Nephron (organoid): Measurements from ENCODE around the gene OR10H3.

Experiments
- H3K27ac Mint-ChIP-seq, 3 experiments: 2 replicates each; pipeline ENCODE4 v1.8.0; 2020; ENCODE audit warnings: mixed read lengths in 3 of 3, mild to moderate bottlenecking in 2 of 3, moderate library complexity in 1 of 3
- H3K27me3 Mint-ChIP-seq: 2 replicates; pipeline ENCODE4 v1.8.0; 2021; ENCODE audit warnings: low read depth, mild to moderate bottlenecking, moderate library complexity, mixed read lengths
- H3K36me3 Mint-ChIP-seq: 2 replicates; pipeline ENCODE4 v1.8.0; 2020; ENCODE audit warnings: low read depth, mixed read lengths
- H3K4me1 Mint-ChIP-seq: 2 replicates; pipeline ENCODE4 v1.8.0; 2020; ENCODE audit warnings: mixed read lengths
- H3K4me3 Mint-ChIP-seq, 3 experiments: 2 replicates each; pipeline ENCODE4 v1.8.0; 2020; ENCODE audit warnings: mild to moderate bottlenecking in 3 of 3, mixed read lengths in 3 of 3, moderate library complexity in 2 of 3
- H3K9me3 Mint-ChIP-seq: 2 replicates; pipeline ENCODE4 v1.8.0; 2020; ENCODE audit warnings: mixed read lengths
- TF ChIP-seq, protein P1 (sequence below), 3 experiments: fragments of 200-600 bp; sonication (generic); IDR thresholded peaks; one replicate each; pipeline ENCODE4 v1.5.0; 2021; ENCODE audit warnings: antibody characterized with exemption in 3 of 3; ENCODE audit not compliant: unreplicated experiment in 3 of 3

OR10H3 gene, protein sequence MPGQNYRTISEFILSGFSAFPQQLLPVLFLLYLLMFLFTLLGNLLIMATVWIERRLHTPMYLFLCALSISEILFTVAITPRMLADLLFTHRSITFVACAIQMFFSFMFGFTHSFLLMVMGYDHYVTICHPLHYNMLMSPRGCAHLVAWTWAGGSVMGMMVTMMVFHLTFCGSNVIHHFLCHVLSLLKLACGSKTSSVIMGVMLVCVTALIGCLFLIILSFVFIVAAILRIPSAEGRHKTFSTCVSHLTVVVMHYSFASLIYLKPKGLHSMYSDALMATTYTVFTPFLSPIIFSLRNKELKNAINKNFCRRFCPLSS

DNA sequence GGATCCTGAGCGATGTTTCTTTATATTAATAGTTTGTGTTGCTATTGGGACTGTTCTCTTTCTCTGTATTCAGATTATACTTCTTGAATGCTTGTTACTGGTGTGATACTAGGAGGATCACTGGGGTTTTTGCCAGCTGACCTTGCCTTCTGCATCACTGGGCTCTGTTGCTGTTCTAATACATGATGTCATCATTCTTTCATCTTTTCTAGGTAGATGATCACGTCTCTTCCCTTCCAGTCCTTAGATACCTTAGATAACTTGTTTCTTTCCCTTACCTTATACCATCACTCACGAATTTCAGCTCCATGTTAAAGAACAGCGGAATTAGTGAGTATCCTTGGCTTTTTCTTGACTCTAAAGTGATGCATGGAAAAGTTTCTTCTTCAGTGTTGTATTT is at the start of gene OR10H3:
OR10H3 (plus strand) TSS at position 264 of the 400 bp plus-strand sequence. CDS start 3,408 bp downstream, outside the sequence.
- Mint-ChIP-seq H3K27ac (no peak within 1 kb of the TSS), H3K27me3 (no peaks in the 10 kb centered on the region), H3K36me3 (peaks cover 5% of the 10 kb centered on the region), H3K4me1 (no peaks in the 10 kb centered on the region), H3K4me3 (no peak within 1 kb of the TSS), H3K9me3 (peaks cover 46% of the 10 kb centered on the region)
- TF ChIP-seq, protein P1, sequence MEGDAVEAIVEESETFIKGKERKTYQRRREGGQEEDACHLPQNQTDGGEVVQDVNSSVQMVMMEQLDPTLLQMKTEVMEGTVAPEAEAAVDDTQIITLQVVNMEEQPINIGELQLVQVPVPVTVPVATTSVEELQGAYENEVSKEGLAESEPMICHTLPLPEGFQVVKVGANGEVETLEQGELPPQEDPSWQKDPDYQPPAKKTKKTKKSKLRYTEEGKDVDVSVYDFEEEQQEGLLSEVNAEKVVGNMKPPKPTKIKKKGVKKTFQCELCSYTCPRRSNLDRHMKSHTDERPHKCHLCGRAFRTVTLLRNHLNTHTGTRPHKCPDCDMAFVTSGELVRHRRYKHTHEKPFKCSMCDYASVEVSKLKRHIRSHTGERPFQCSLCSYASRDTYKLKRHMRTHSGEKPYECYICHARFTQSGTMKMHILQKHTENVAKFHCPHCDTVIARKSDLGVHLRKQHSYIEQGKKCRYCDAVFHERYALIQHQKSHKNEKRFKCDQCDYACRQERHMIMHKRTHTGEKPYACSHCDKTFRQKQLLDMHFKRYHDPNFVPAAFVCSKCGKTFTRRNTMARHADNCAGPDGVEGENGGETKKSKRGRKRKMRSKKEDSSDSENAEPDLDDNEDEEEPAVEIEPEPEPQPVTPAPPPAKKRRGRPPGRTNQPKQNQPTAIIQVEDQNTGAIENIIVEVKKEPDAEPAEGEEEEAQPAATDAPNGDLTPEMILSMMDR (IDR thresholded peaks at IDR 0.05; ENCODE audit: unreplicated experiment in 3 of 3) = no peak

DNA sequence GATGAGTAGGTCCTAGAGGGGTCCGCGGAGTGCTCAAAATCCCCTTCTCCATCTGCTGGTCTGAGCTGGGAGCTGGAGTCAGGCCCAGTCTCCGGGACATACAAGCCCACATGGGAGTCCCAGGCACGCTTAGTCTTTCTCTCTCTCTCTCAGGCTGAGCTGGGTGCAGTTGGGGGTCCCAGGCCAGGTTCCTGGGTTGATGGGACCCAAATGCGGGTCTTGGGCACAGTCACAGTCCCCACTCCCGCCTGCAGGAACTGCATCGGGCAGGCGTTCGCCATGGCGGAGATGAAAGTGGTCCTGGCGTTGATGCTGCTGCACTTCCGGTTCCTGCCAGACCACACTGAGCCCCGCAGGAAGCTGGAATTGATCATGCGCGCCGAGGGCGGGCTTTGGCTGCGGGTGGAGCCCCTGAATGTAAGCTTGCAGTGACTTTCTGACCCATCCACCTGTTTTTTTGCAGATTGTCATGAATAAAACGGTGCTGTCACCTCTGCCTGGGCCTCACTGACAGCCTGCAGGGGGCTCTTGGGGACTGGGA is 41.1 kb upstream of the OR10H3 start:
- TF ChIP-seq, protein P1 (IDR thresholded peaks at IDR 0.05; ENCODE audit: unreplicated experiment in 3 of 3) = no peak
- Mint-ChIP-seq H3K4me1 (no peaks in the 10 kb centered on the region), H3K9me3 (peaks cover 40% of the 10 kb centered on the region), H3K27me3 (no peaks in the 10 kb centered on the region), H3K4me3 (no peak overlapping the region), H3K36me3 (no peaks in the 10 kb centered on the region), H3K27ac (no peak overlapping the region)

DNA sequence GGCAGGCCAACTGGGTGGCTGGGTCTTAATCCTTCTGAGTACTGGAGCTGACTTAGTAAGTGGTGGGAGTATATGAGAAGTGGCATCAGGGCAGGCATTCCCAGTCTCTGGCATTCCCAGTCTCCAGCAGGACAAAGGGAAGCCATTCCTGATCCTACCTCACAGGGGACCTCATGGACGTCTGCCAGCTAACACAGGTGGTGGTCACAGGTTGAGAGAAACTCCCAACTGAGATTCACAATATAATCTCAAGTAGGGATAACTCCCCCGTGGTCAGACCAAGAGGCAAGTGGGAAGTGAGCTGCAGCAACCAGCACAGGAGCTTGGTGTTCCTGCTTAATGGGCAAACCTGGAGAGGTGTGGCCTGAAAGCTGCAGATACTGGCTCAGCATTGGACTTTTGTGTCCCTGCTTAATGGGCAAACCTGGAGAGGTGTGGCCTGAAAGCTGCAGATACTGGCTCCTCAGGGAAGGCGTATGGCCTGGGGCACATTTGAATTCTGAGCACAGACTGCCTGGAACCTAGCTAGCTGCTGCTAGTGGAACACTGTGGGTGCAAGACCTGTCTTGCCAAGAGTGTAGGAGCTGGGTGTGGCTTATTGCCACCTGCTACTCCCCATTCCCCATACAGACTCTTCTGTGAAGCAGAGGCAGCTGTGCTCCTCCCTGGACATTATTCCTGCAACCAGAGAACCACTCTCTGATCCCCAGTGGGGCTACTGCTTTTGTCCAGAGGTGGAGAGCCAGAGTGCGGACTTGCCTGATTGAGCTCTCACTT is 35.8 kb upstream of the OR10H3 start:
- Mint-ChIP-seq H3K27ac (no peak overlapping the region), H3K4me1 (no peaks in the 10 kb centered on the region), H3K36me3 (no peaks in the 10 kb centered on the region), H3K27me3 (no peaks in the 10 kb centered on the region), H3K4me3 (no peak overlapping the region), H3K9me3 (peaks cover 45% of the 10 kb centered on the region)
- TF ChIP-seq, protein P1 (IDR thresholded peaks at IDR 0.05; ENCODE audit: unreplicated experiment in 3 of 3) = no peak

DNA sequence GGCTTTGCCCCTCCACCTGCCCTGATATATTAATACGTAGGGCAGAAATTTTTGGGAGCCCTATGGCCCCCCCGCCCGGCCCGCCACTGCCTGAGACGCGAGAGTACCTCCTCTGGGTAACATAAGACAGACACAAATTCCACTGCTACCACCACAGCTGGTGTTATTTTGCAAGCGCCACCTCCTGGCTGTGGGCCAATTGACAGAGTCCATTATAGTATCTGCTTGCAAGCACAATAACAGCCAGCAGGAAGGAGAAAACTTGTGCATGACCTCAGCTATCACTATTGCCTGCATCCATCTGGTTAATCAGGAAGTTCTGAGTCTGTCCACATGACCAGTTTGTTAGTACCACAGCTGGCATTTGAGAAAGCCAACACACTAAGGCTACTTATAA is 35.3 kb upstream of the OR10H3 start:
- Mint-ChIP-seq H3K36me3 (no peaks in the 10 kb centered on the region), H3K4me3 (no peak overlapping the region), H3K27ac (no peak overlapping the region), H3K4me1 (no peaks in the 10 kb centered on the region), H3K27me3 (no peaks in the 10 kb centered on the region), H3K9me3 (peaks cover 46% of the 10 kb centered on the region)
- TF ChIP-seq, protein P1 (IDR thresholded peaks at IDR 0.05; ENCODE audit: unreplicated experiment in 3 of 3) = no peak

DNA sequence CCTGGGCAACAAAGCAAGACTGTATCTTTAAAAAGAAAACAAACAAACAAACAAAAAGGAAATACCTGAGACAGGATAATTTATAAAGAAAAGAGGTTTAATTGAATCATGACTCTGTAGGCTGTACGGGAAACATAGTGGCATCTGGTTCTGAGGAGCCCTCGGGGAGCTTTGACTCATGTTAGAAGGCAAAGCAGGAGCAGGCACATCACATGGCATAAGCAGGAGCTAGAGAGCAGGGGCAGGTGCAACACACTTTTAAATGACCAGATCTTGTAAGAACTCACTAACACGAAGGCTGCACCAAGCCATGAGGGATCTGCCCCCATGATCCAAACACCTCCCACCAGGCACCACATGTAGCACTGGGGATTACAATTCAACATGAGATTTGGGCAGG is 23.1 kb upstream of the OR10H3 start:
- Mint-ChIP-seq H3K9me3 (peaks cover 53% of the 10 kb centered on the region), H3K4me1 (no peaks in the 10 kb centered on the region), H3K27ac (no peak overlapping the region)

More for the DNA sequence above, 23.1 kb upstream of the OR10H3 start:
- TF ChIP-seq, protein P1 (IDR thresholded peaks at IDR 0.05; ENCODE audit: unreplicated experiment in 3 of 3) = no peak
- Mint-ChIP-seq H3K4me3 (no peak overlapping the region), H3K36me3 (no peaks in the 10 kb centered on the region), H3K27me3 (no peaks in the 10 kb centered on the region)
